GM12873 (cell line): ENCODE measurements around the gene ASH1L.
A peak's percentile ranks its signal among the peaks of the same experiment; 100 is the strongest.

Experiments used
- TF ChIP-seq, protein P1 (sequence below): IDR thresholded peaks from 2 replicates; pipeline ENCODE4 v1.5.1; 2012; ENCODE audit warnings: low read depth, mild to moderate bottlenecking, moderate library complexity, low read length, control low read depth; ENCODE audit not compliant: insufficient read depth; ENCODE audit errors: missing control alignments

The ASH1L gene

DNA sequence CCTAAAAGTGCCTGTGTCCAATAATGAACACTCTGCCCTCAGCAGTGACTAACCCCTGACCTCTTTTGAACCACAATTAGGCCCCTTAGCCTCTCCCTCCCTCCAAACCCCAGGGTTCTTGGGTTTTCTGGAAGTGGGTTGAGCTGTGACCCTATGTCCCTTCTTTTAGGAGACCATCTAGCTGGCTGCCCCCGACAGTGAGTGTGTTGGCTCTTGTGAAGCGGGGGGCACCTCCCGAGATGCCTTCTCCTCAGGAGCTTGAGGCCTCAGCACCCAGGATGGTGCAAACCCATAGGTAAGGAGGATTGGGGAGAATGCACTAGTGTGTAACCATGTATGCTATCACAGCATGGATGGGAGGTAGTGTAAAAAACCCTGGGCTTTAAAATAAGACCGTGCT is 234.6 kb downstream of the ASH1L start:
- TF ChIP-seq, protein P1, sequence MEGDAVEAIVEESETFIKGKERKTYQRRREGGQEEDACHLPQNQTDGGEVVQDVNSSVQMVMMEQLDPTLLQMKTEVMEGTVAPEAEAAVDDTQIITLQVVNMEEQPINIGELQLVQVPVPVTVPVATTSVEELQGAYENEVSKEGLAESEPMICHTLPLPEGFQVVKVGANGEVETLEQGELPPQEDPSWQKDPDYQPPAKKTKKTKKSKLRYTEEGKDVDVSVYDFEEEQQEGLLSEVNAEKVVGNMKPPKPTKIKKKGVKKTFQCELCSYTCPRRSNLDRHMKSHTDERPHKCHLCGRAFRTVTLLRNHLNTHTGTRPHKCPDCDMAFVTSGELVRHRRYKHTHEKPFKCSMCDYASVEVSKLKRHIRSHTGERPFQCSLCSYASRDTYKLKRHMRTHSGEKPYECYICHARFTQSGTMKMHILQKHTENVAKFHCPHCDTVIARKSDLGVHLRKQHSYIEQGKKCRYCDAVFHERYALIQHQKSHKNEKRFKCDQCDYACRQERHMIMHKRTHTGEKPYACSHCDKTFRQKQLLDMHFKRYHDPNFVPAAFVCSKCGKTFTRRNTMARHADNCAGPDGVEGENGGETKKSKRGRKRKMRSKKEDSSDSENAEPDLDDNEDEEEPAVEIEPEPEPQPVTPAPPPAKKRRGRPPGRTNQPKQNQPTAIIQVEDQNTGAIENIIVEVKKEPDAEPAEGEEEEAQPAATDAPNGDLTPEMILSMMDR, result no peak

DNA sequence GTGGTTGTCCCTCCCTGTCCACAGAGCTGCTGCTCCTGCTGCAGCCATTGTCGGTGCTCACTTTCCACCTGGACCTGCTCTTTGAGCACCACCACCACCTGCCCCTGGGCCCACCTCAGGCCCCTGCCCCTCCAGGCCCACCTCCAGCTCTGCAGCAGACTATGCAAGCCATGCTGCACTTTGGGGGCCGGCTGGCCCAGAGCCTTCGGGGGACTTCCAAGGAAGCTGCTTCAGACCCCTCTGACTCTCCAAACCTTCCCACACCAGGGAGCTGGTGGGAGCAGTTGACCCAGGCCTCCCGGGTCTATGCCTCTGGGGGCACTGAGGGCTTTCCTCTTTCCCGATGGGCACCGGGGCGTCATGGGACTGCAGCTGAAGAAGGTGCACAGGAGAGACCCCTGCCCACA is 236.0 kb downstream of the ASH1L start:
- TF ChIP-seq, protein P1, result no peak

DNA sequence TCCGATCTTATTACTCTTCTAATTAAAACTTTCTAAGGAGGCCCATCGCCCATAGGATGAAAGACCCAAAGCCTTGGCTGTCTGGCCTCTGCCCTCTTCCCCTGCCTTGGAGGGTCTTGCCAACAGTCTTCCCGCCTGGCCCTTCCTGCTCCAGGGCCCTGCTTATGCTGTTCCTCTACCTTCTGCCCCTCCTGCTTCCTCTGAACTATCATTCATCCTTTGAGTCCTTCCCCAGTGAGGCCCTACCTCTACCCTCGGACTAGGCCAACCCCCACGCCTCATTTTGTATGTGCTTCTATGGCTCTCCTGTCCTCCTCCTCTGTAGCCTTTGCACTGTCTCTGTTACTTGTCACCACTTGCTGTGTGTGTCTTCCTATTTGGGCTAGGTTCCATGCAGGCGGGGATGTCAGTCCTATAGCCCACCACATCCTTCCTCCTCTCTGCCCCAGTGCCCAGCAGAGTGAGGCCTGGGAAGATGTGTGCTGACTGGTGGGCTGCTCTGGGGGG is 236.5 kb downstream of the ASH1L start:
- TF ChIP-seq, protein P1, result no peak

DNA sequence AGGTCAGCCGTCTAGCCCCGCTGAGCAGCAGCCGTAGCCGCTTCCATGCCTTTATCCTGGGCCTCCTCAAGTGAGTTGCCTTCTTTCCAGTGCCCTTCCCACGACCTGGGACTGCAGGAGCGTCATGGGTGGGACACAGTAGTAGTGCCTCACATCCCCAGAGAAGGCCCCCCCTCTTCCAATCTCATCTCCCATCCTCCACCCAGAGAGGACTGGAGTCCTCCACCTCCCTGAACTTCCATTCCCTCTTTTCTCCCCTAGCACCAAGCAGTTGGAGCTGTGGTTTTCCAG is 237.1 kb downstream of the ASH1L start:
- TF ChIP-seq, protein P1, result no peak

DNA sequence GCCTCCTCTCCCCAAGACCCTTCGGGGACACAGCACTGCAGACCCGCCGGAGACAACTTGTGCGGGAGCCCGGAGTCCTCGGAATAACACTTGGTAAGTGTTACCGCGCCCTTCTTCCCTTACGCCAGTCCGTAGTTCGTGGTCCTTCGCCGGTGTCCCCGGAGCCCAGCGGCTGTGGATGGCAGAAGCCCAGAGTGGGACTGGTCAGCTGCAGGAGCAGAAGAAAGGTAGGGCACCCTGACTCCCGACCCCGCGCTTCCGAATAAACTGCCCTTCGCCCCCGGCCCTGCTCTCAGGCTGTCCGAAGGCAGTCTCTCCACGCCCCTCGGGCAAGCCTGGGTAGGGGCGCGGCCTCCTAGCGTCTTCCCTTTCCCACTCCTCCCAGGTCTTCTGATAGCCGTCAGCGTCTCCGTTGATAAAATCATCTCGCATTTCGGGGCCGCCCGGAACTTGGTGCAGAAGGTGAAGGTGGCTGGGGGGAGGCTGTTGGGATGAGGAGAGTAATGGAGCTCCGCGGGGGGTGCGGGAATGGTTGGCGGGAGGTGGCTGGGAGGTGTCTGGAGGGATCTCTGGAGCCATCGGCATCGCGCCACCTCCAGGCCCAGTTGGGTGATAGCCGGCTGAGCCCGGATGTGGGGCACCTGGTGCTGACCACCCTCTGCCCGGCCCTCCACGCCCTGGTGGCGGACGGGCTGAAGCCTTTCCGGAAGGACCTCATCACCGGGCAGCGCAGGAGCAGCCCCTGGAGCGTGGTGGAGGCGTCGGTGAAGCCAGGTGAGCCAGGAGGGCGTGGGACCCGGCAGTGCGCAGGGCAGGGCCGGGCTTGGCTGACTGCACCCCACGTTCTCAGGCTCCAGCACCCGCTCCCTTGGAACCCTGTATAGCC is 237.6 kb downstream of the ASH1L start:
- TF ChIP-seq, protein P1, result peak; percentile 55

DNA sequence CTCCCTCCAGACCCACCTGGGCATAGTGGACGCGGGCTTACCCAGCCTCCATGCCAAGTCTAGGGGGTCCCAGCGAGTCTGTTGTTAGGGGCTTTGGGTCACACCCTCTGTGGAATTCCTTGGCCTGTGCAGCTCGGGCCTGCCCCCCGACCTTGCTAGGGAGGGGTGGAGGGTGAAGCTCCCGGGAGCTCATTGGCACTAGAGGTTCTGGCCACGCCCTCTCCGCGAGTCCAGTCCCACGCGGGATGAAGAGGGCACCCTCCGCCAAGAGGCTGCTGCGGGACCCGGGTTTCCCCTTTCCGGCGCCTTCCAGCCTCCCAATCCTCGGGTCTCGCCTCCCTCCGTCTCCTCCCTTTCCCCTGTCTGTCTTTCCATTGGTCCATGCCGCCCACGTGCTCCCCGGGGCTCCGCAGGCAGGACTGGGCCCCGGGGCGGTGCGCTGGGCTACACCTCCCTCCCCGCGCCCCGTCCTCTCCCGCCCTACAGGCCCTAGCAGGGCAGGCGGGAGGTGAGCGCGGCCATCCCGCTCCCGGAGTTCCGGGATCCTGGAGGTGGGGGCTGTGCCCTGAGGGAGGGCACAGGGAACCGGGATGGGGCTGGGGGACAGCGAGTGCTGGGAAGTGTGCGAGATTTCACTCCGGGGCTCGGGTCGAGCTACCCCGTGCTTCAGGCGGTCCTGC is 238.4 kb downstream of the ASH1L start:
- TF ChIP-seq, protein P1, result no peak

DNA sequence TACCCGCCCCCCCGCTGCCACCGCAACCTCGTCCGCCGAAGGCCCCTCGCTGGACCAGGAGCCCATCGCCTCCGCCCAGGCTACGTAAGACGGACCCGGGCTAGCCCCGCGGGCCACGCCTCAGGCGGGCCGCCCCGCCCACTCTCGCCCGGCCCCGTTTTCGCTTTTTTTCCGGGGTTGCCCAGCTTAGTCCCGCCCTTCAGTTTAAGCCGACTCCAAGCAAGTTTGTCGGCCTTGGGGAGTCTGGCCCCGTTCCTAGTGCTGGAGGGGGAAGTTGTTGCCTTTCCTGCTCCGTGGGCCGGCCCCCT is 238.9 kb downstream of the ASH1L start:
- TF ChIP-seq, protein P1, result no peak
